Posterior cingulate gyrus (tissue), 11 donors: Measurements from ENCODE around the gene ATL1.

Experiments used
- DNase-seq, 10 donors: peaks; one replicate each; pipeline versions ENCODE4 v3.0.0 to v3.0.0-alpha.2; 2020 to 2021; ENCODE audit warnings: mixed read lengths in 3 of 10
- intact Hi-C: fragments of 100-400 bp; cut with DNase I; formaldehyde crosslinking; loops from one replicate; pipeline ENCODE4 v1.15.1; 2023

ATL1 gene

DNA sequence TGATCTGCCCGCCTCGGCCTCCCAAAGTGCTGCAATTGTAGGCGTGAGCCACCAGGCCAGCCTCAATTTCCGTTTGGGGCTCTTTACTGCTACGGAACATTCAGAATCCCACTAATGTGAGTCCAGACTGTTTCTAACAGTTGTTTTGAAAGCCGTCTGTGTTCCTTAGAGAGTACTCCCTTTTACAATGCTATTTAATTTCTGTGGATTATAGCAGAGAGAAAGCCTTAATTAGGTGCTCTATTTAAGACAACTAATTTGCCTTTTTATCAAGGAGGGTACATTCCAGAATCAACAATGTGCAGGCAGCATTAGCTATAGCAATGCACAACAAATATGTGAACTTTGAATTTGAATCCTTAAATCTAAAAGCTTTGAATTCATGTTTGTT lies 110.9 kb downstream of the ATL1 start:
- DNase-seq = no peak
- intact Hi-C loops = no loop called here

DNA sequence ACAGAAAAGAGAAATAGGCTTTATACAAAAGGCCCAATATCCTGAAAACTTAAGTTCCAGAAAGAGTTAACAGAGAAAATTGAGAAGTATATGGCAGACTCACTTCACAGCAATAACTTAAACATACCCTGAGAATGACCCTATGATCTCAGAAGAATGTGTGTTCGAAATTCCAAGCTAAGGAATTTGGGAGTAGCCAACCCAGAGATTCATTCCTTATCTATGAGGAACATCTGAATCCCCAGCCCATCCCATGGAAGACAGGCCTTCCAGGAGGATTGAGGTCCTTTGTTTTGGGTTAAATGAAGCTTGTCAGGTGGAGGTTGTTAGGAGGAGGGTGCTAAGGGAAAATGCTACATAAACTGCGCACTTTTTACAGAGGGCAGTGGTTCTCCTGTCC lies 115.7 kb downstream of the ATL1 start:
- intact Hi-C loops = loop anchor here (5.0 kb wide), 1 partner anchor 47 kb away; no protein-coding TSS in a partner anchor
- no peak for DNase-seq

DNA sequence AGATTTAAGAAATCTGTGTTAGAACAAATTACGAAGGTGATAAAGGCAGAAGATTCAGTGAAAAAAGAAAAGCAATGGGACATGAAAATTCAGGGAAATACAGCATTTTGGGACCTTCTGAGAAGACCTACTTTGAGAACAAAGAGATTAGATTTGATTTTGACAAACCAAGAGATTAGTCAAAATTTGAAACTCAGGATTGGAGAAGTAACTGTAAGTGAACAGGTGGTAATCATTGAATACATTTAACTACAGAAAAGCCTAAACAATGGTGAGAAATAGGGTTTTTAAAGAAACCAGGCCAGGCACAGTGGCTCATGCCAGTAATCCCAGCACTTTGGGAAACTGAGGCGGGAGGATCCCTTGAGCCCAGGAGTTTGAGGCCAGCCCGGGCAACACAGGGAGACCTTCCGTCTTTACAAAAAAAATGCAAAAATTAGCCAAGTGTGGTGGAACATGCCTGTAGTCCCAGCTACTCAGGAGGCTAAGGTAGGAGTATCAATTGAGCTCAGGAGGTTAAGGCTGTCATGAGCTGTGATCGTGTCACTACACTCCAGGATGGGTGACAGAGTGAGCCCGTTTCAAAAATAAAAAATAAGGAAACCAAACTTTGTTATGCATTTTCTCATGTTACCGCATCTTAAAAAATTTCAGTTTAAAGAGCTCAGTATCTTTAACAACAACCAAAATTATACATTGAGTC lies 117.0 kb downstream of the ATL1 start:
- intact Hi-C loops = loop anchor here (5.0 kb wide), 1 partner anchor 45 kb away; no protein-coding TSS in a partner anchor
- DNase-seq = no peak

DNA sequence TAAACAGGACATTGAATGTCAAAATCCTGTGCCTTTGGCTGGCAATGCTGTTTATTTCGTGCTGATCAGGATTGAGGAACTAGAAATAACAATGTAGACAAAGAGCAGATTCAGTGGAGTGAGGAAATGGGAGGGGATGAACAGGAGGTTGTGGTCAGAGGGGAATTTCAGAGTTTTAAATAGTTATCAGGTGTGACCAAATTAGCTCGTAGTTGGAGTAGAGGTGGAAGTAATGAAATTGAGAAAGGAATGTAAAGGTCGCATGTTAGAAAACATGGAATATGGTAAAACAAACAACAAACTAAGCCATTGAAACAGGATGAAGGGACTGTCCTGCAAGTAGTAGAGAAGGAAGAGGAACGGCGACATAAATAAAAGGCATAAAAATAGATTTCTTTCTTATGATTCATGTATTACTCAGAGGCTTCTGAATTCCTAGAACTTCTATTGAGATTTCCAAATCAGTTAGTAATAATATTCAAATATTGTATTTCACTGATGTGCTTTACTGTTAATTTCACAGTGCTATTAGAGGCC lies 117.7 kb downstream of the ATL1 start:
- DNase-seq = no peak
- intact Hi-C loops = loop anchor here (5.0 kb wide), 1 partner anchor 45 kb away; no protein-coding TSS in a partner anchor

DNA sequence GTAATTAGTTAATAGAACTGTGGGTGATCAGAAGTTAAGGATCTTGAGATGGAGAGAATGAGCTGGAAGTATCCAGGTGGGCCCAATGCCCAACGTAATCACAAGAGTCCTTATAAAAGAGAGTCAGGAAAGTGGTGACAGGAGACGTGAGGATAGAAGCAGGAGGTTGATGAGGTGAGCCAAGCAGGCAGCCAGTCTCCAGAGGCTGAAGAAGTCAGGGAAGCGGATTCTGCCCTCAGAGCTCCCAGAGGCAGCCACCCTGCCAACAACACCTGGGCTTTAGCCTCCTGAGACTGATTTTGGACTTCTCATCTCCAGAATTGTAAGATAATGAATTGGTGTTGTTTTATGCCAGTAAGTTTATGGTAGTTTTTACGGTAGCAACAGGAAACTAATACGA lies 118.2 kb downstream of the ATL1 start:
- intact Hi-C loops = loop anchor here (5.0 kb wide), 1 partner anchor 44 kb away; no protein-coding TSS in a partner anchor

DNA sequence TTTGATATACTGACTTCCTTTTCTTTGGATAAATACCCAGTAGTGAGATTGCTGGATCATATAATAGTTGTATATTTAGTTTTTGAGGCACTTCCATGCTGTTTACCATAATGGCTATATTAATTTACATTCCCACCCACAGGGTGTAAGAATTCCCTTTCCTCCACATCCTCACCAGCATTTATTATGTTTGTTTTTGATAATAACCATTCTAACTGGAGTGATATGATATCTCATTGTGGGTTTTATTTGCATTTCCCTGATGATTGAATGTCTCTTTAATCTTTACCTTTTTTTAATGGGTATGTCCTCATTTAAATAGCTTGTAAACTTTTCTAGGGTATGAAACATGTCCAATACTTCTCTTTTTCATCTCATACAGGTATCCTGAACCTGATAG lies 119.7 kb downstream of the ATL1 start:
- no peak for DNase-seq
- intact Hi-C loops = loop anchor here (5.0 kb wide), 1 partner anchor 43 kb away; no protein-coding TSS in a partner anchor

More for the DNA sequence above, 118.2 kb downstream of the ATL1 start:
- DNase-seq = no peak
